IPS-NIHi7 (cell line): Measurements from ENCODE around the gene RABL2A.
"Not testable (repeated sequence)": the region's sequence is repeated elsewhere in the genome, so short reads cannot be mapped to it uniquely, and the experiment has no call there.

Source experiments
- DNase-seq: peaks from one replicate; pipeline ENCODE4 v3.0.0; 2012; ENCODE audit warnings: mixed read lengths; ENCODE audit errors: extremely low spot score

The RABL2A gene

DNA sequence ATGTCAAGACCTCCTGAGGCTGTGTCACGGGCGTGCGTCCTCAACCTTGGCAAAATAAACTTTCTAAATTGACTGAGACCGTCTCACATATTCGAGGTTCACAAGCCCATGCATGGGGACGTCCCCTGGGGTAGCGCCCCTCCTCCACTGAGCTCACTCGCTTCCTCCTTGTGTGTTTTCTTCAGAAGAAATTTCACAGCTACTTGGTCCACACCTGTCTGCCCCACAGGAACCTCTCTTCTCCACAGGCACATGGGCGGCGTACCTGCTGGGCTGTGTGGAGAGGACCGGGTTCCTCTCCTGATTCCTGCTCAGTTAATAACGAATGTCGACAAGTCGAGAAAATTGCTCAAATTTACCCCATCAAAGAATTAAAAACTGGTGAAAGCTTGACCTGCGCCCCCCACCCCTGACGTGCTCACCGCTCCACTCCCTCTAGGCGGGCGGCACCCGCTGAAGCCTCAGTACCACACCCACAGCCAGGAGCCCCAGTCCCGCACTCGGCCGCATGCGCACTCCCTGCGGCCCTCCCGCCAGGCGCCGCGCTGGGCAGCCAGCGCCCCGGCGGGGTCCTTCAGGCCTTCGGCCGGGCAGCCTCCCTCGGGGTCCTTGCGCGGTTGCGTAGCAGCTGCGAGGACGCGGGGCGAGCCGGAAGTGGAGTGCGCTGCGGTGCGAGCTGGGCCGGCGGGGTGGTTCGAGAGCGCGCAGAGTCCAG is at the start of gene RABL2A:
RABL2A (plus strand) TSS at position 651 of the 715 bp plus-strand sequence. CDS start 1,341 bp downstream, outside the sequence.
- peak; percentile 72 for DNase-seq

DNA sequence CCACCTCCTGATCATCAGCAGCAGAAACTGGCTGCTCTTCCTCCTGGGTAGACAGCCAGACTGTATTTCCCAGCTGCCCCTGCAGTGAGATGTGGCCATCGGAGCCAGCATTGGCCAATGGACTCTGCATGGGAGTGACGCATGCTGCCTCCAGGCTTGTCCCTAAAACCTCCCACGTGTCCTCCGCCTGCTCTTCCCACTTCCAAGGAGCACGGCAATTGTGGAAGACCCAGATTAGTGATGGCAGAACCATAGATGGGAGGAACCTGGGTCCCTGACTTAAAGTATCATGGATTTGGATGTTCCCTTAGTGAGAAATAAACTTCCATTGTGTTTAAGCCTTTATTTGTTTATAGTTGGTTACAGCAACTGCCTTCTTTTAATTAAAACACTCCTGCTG is 48.6 kb upstream of the RABL2A start:
- DNase-seq = not testable (repeated sequence)

DNA sequence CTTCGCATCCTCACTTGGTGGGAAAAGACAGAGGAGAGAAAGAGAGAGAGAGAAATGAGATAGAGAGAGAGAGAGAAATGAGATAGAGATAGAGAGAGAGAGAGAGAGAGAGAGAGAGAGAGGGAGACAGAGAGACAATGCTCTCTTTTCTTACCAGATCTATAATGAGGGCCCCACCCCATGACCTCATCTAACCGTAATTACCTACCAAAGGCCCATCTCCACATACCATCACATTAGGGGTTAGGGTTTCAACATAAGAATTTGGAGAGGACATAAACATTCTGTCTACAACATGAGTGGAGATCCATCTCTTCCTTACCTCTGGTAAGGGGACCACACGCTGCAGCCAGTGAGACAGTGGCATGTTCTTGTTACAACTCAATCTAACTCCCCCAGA is 44.6 kb upstream of the RABL2A start:
- peak; percentile 6 for DNase-seq

DNA sequence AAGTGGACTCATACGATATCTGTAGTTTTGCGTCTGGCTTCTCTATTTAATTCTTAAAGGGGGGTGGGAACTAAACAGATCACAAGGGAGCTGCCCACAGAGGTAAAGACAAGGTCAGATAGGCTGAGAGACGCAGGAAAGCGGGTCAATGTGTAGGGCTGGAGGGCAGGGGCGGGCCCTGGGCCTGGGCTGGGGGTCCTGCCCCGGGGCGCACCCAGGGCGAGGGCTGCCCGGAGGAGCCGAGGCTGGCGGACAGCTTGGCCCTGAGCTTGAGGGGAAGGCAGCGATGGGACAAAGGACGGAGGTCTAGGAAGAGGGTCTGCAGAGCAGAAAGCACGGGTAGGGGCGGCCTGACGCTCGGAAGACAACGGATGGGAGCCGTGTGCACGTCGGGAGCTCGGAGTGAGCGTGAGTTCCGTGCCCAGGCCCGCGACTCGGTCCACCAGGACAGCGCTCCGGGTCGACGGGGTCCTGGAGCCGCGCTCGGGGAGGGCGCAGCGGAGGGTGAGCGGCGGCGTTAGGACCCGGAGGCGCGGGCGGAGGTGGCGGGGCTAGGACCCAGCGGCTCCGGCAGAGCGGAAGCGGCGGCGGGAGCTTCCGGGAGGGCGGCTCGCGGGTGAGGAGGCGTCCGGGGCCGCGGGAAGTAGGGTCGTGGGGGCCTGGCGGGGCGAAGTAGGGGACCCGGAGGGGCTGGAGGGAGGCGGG is 43.4 kb upstream of the RABL2A start:
- DNase-seq = peak; percentile 71

DNA sequence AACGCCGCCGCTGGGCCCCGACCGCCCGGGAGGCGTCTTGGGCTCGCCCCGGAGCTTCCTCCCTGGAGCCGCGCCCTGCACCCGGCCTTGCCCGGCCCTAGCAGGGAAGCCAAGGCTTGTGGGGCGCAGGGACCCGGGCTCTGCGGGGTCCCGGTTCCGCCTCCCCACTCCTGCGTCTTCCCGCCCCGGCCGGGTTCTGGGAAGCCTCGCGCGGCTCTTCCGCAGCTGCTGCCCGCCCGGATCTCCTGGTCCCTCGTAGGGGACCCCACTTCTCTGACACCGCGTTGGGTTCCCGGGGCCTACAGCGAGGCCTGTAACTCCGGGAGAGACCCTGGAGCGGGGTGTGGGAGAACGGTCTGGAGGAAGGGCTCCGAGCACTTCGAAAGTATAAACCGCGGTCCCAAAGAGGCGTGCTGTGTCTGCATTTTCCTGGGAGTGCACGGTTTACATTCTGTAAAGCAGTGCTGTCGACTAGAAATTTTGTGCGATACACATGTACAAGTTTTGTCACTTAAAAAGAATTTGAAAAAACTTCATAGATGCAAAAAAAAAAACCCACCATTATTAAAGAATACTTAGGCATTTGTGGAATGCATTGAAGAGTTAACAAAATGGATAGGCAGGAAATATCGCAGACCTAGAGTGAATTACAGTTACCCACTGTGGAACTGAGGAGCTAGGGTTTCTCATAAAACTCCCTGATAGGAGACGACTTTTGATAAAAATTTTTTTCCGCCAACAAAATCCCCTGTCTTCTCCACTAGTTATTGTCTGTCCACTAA is 42.6 kb upstream of the RABL2A start:
- peak; percentile 2 for DNase-seq

DNA sequence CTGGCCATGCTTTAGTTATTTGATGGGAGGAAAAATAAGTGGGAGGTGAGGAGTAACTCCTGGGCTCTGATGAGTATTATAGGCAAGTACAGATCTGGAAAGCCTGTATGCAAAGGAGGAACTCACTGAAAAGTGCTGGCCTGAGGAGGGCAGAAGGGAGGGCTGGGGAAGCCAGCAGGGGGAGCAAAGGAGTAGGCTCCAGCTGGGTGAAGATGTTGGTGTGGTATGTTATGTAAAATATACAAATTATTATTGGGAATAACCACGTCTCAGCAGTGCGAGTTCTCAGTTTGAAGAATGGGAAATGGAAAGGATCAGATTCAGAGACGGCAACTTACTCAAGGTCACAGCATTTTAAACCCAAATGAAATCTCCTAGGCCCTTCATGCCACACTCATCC is 39.9 kb upstream of the RABL2A start:
- DNase-seq = not testable (repeated sequence)

DNA sequence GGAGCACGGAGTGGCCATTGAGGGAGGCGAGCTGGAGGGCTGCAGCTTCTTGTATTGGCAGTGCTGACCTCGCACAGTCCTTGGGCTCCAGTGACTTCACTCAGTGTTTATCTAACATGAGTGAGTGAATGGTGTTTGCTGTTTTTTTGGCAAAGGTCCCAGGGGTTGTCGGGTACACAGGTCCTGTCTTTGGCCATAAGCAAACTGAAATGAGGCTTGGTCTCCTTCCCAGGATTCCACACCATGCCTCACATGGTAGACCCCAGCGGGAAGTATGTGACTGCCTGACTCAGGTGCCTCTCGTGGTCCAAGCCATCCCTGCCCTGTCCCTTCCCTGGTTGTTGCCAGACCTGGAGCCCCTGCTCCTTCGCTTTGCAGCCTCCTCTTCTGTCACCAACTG is 37.5 kb upstream of the RABL2A start:
- DNase-seq = not testable (repeated sequence)

DNA sequence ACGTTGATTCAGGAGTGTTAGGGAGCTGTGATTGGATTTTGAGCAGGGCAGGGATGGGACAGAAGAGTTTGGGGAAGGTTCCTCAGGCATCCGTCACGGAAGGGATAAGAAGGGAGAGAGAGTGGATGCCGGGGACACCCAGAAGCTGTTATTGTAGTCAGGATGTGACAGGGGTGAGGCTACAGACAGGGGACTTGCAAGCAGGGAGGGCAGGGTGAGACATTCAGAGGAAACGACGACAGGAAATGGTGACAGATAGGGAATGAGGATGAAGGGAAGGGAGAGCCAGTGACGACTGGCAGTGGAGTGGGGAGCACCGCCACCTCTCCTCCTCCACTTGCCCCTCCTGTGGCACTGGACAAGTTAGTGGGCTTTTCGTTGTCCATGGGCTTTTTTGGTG is 35.1 kb upstream of the RABL2A start:
- DNase-seq = not testable (repeated sequence)

DNA sequence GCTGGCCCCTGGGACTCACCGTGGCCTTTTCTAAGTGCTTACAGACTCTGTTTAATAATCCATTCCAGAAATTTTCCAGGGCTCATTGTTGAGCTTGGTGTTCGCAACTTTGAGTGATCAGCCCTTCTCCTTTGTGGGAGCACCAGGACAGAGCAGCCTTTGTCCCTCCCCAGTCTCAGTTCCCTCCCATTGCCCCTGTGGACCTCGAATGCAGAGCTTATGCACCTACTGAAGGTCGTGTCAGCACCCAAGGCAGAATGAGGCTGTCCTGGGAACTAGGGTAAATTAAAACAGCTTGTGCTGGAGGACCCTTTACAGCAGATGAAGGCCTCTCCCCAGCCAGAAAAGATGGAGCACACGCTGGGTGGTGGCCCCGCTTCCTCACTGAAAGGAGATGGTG is 33.8 kb upstream of the RABL2A start:
- DNase-seq = not testable (repeated sequence)

DNA sequence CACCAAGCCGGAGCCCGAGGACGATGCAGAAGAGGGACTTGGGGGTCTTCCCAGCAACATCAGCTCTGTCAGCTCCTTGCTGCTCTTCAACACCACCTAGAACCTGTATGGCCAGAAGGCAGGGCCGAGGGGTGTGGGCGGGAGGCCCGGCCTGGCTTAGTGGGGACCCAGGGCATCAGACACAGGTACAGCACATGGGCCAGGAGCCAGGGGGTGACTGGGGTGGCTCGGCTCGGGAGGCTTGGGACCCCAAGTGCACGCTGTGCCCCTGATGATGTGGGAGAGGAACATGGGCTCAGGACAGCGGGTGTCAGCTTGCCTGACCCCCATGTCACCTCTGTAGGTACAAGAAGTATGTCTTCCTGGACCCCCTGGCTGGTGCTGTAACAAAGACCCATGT is 31.3 kb upstream of the RABL2A start:
- DNase-seq = not testable (repeated sequence)

DNA sequence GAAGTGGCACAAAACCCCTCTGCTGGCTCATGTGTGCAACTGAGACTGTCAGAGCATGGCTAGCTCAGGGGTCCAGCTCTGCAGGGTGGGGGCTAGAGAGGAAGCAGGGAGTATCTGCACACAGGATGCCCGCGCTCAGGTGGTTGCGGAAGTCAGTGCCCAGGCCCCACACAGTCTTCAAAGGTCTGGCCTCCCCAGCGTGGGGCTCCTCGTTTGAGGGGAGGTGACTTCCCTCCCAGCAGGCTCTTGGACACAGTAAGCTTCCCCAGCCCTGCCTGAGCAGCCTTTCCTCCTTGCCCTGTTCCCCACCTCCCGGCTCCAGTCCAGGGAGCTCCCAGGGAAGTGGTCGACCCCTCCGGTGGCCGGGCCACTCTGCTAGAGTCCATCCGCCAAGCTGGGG is 29.9 kb upstream of the RABL2A start:
- DNase-seq = not testable (repeated sequence)

DNA sequence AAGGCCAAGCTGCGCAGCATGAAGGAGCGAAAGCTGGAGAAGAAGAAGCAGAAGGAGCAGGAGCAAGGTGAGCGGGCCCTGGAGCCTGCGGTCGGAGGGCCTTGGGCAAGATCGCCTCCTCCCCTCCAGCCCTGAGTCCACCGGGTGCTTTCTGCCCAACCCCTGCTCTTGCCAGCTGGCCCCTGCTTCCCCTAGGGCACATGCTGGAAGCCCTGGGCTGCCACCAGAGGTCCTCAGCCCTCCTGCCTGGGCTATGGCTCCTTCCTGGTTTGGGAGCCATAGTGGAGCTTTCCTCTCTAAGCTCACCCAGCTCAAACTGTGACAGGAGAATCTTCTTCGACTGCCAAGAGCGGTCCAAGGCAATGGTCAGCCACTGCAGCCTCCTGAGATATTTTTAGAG is 29.5 kb upstream of the RABL2A start:
- not testable (repeated sequence) for DNase-seq

DNA sequence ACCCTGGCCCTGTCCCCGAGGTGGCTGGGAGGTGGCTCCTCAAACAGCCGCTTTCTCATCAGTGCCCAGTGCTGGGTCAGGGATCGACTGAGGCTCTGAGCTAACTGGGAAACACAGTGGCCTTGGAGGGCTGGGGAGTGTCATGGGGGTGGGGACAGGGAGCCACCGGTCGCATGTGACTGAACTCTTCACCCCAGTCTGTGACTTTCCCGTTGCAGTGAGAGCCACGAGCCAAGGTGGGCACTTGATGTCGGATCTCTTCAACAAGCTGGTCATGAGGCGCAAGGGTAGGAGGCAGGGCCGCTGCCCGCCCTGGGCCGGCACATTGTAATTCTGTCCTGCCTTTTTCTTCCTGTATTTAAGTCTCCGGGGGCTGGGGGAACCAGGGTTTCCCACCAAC is 28.9 kb upstream of the RABL2A start:
- not testable (repeated sequence) for DNase-seq

DNA sequence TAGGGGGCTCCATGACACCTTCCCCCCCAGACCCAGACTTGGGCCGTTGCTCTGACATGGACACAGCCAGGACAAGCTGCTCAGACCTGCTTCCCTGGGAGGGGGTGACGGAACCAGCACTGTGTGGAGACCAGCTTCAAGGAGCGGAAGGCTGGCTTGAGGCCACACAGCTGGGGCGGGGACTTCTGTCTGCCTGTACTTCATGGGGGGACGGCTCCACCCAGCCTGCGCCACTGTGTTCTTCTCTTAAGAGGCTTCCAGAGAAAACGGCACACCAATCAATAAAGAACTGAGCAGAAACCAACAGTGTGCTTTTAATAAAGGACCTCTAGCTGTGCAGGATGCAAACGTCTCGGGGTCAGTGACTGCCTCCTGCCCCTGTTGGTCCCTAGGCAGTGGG is 28.3 kb upstream of the RABL2A start:
- not testable (repeated sequence) for DNase-seq

DNA sequence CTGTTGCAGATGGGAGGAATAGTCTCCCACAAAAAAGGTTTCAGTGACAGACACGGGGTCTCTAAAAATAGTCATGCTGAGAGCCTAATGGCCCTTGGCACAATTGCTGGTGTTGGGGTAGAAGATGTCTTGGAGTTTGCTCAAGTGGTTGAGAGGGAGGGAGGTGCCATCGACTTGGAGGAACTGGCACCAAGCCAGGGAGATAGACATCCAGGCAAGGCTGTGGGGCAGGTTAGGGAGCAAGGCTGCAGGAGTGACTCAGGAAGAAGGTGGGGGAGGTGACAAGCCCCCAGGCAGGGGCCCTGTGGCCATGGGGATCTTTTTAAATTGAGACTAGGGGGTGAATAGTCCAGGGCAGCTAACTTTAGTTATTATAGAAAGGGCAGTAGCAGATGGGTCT is 27.9 kb upstream of the RABL2A start:
- DNase-seq = not testable (repeated sequence)

DNA sequence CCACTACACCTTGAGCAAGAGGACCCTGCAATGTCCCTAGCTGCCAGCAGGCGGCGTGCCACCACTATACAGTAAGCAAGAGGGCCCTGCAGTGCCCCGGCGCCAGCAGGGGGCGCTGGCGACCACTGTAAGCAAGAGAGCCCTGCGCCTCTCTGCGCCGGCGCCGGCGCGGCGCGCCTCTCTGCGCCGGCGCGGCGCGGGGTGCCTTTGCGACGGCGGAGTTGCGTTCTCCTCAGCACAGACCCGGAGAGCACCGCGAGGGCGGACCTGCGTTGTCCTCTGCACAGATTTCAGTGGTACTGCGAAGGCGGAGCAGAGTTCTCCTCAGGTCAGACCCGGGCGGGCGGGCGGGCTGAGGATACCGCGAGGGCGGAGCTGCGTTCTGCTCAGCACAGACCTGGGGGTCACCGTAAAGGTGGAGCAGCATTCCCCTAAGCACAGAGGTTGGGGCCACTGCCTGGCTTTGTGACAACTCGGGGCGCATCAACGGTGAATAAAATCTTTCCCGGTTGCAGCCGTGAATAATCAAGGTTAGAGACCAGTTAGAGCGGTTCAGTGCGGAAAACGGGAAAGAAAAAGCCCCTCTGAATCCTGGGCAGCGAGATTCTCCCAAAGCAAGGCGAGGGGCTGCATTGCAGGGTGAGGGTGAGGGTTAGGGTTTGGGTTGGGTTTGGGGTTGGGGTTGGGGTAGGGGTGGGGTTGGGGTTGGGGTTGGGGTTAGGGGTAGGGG is 24.9 kb upstream of the RABL2A start:
- peak; percentile 26 for DNase-seq

DNA sequence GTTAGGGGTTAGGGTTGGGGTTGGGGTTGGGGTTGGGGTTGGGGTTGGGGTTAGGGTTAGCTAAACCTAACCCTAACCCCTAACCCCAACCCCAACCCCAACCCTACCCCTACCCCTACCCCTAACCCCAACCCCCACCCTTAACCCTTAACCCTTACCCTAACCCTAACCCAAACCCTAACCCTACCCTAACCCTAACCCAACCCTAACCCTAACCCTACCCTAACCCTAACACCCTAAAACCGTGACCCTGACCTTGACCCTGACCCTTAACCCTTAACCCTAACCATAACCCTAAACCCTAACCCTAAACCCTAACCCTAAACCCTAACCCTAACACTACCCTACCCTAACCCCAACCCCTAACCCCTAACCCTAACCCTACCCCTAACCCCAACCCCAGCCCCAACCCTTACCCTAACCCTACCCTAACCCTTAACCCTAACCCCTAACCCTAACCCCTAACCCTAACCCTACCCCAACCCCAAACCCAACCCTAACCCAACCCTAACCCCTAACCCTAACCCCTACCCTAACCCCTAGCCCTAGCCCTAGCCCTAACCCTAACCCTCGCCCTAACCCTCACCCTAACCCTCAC is 24.1 kb upstream of the RABL2A start:
- no peak for DNase-seq

DNA sequence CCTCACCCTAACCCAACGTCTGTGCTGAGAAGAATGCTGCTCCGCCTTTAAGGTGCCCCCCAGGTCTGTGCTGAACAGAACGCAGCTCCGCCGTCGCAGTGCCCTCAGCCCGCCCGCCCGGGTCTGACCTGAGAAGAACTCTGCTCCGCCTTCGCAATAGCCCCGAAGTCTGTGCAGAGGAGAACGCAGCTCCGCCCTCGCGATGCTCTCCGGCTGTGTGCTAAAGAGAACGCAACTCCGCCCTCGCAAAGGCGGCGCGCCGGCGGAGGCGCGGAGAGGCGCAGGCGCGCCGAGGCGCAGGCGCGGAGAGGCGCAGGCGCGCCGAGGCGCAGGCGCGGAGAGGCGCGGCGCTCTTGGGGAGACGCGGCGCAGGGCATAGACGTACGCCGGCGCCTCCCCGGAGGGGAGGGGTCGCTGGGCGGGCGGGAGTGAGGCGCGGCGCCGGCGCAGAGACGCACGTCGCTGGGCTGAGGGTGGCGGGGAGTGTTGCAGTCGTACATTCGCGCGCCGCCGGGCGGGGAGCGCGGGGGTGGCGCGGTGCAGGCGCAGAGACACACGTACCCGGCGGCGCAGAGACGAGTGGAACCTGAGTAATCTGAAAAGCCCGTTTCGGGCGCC is 23.5 kb upstream of the RABL2A start:
- peak; percentile 32 for DNase-seq

DNA sequence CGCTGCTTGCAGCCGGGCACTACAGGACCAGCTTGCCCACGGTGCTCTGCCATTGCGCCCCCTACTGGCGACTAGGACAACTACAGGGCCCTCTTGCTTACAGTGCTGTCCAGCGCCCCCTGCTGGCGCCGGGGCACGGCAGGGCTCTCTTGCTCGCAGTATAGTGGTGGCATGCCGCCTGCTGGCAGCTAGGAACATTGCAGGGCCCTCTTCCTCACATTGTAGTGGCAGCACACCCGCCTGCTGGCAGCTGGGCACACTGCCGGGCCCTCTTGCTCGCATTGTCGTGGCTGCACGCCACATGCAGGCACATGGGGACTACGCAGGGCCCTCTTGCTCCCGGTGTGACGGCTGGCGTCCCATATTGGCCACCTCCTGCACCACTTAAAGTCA is 23.0 kb upstream of the RABL2A start:
- peak; percentile 14 for DNase-seq

DNA sequence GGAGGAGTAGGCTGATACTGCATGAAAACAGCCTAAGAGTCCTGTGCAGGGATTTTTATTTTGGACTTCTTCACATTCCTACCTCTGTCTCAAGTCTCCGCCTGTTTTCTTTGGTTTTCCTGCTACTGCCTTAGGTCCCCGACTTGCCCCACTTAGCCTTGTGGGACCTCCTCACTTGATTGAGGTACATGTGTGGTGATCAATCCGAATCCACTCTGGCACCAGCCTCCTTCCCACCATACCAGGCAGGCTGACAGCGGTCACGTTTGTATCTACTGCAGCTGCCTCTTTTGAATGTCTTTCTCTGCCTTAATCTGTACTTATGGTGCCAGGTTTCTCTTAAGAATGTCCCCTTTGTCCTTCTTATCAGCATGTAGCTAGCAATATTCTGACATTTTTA is 22.4 kb upstream of the RABL2A start:
- not testable (repeated sequence) for DNase-seq

DNA sequence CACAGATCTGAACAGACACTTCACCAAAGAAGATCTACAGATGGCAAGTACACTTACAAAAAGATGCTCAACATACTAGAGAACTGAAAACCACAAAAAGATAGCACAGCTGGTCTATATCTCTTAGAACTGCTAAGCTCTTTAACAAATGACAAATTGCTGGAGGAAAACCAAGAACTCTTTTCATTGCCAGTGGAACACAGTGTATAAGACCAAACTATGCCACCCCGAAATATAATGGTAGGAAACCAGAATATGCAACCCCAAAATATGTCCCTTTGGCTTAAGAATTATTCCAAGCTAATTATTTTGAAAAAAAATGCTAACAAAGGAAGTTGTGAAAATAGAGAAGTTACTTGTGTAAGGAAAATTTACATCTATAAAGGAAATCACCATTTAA is 21.0 kb upstream of the RABL2A start:
- DNase-seq = not testable (repeated sequence)
